GM04503 (cell line): ENCODE data around the gene FHAD1.
"Not testable (repeated sequence)": the region's sequence is repeated elsewhere in the genome, so short reads cannot be mapped to it uniquely, and the experiment has no call there.

ENCODE experiments used
- DNase-seq: peaks from one replicate; pipeline ENCODE4 v3.0.0-alpha.2; 2012; ENCODE audit warnings: low read depth

FHAD1 gene

GRCh38 chr1:15276691-15277446, 29.8 kb downstream of the FHAD1 start:
- no peak for DNase-seq

- DNase-seq: no peak
Measured at GRCh38 chr1:15277447-15277838, 30.4 kb downstream of the FHAD1 start.

DNA sequence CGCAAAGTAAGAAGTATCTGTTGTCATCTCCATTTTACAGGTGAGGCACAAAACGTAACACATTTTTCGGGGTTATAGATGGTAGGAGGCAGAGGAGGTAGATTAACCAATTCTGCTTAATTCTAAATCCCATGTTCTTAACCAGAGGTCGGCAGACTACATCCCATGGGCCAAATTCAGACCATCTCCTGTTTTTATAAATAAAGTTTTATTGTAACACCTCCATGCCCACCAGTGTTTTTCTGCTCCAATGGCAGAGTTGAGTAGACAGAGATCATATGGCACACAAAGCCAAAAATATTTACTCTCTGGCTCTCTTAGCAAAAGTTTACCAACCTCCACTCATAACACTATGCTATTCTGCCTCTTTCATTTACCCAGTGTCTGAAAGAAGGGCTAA, 30.9 kb downstream of the FHAD1 start:
- DNase-seq: no peak

DNA sequence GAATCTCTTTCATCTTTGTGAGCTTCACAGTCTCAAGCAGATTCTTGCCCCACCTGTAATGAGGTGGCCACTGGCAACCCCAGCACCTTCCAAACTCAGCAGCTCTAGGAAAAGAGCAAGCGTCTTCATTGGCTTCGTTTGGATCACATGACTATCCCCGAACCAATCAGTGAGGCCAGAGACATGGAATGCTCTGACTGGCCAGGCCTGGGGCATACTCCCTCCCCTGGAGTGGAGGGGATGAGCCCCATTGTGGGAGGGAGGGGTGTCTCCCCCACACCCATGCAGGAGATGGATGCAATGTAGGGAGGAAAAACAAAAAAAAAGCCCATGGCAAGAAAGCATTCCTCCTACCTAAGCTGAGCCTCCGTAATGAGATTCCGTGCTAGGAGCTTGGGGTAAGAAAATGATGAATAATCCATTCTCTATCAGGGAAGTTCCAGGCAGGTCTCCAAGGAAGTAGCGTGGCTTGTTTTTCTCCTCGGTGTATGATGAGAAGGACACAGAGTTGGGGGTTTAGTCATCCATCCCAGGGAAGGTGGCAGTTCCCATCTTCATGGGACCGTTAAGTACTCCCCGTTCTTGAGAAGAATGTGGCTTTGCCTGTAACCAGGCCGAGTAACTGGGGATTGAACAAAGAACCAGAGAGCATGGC, 32.7 kb downstream of the FHAD1 start:
- no peak for DNase-seq

DNA sequence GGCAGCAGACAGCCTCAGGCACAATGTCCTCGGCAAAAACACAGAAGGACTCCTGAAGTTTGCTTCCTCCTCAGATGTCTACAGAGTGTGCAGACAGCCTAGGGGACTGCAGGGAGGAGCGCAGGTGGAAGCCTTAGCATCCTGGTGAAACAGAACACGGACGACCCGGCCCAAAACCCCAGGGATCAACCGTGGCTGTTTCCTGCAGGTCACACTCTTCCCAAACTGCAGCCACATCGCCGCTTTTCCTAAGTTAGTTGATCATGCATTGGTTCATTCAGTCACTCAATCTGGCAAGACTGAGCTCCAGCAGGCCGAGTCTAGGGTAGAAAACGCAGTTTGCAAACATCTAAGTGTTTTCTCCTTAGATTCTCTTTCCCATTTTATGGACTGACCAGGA, 33.4 kb downstream of the FHAD1 start:
- DNase-seq: no peak

- no peak for DNase-seq
Measured at GRCh38 chr1:15282038-15282437, 35.0 kb downstream of the FHAD1 start.

DNA sequence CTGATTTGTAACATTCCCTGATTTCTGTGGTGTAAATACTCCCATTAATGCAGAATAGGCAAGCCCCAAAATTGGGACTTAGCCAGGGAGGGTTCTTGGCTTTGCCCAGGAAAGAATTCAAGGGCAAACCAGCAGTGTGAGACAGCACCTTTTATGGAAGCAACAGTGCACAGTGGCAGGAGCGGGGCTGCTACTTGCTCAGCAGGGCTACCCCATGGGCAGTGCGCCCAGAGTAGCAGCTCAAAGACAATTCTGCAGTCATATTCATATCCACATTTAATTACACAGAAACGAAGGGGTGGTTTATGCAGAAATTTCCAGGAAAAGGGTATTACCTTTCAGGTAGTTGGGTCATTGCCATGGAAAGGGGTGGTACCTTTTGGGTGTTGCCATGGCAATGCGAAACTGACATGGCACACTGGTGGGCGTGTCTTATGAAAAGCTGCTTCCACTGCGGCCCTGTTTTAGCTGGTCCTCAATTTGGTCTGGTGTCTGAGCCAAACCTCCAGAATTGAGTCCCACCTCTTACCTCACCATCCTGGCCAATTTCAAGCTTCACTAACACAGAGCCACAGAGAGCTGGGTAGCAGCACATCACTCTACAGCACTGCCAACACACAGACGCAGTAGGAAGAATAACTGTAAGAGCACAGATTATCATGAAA, 35.9 kb downstream of the FHAD1 start:
- no peak for DNase-seq

- no peak for DNase-seq
Measured at GRCh38 chr1:15283526-15283925, 36.5 kb downstream of the FHAD1 start.

GRCh38 chr1:15286452-15286851, 39.4 kb downstream of the FHAD1 start:
- DNase-seq: no peak

GRCh38 chr1:15287035-15287979, 40.3 kb downstream of the FHAD1 start:
- no peak for DNase-seq

- no peak for DNase-seq
Measured at GRCh38 chr1:15288173-15288926, 41.3 kb downstream of the FHAD1 start.

GRCh38 chr1:15289251-15289651, 42.2 kb downstream of the FHAD1 start:
- DNase-seq: no peak

DNA sequence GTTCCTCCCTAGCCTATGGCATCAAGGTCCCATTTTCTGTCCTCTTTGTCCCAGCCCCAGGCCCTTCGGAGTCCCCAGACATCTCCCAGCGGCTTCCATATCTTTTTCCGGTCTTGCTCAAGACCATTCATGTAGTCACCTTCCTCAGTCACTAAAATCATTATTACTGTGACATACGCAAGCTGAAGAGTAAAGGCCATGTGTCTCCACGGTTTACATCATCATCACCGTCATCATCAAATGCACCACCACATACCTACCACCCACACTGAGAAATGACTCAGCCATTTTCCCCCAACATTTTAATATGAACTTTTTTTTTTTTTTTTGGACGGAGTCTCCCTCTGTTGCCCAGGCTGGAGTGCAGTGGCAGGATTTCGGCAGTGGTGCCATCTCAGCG, 43.4 kb downstream of the FHAD1 start:
- no peak for DNase-seq

DNA sequence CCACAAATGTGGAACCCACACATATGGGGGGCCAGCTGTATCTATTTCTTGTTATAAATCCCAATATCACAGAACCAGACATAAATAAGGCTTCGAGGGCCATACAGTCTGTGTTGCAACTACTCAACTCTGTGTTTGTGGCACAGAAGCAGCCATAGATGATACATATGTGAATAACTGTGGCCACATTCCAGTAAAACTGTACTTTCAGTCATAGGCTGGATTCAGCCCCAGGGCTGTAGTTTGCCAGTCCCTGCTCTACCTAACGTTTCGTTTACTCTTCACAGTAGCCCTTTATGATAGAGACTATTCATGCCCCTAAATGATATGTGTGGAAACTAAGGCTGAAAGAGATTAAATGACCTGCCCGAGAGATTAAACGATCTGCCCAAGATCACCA, 48.7 kb downstream of the FHAD1 start:
- DNase-seq: no peak

- DNase-seq: no peak
Measured at GRCh38 chr1:15296585-15297321, 49.7 kb downstream of the FHAD1 start.

- not testable (repeated sequence) for DNase-seq
Measured at GRCh38 chr1:15297975-15298374, 51.0 kb downstream of the FHAD1 start.

- no peak for DNase-seq
Measured at GRCh38 chr1:15299179-15299578, 52.2 kb downstream of the FHAD1 start.

DNA sequence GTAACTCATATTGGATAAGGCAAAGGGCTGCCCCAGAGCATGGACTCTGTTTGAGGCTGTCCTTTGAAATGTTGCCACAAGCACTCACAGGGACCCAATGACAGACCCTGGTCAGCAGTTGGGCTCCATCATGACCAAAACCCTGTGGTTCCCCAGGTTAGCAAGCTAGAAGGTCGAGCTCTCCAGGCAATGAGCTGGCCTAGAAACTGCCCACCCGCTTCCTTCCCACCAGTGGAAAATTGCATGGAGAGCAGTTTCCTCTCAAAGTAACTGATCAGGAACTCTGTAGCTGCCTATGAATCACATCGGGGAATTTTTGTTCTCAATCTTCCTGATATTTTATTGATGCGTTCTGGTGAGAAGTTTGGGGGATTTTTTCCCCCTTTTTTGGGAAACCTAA, 52.8 kb downstream of the FHAD1 start:
- no peak for DNase-seq

DNA sequence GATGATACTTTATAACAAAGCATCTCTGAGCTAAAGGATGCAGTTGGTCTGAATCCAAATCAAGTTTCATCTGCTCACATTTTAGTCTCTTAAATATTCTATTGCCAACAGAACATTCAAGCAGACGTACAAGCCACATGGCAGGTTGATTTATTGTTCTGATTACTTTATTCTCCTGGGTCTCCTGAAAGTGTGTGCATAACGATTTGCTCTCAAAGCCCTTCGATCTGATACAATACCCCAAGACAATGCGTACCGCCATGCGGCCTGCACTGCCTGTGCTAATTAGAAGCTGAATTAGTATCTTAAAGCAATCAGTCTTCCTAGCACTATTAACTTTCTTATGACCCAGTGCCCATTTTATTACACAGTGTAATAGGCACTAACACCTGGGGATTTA, 56.9 kb downstream of the FHAD1 start:
- no peak for DNase-seq

DNA sequence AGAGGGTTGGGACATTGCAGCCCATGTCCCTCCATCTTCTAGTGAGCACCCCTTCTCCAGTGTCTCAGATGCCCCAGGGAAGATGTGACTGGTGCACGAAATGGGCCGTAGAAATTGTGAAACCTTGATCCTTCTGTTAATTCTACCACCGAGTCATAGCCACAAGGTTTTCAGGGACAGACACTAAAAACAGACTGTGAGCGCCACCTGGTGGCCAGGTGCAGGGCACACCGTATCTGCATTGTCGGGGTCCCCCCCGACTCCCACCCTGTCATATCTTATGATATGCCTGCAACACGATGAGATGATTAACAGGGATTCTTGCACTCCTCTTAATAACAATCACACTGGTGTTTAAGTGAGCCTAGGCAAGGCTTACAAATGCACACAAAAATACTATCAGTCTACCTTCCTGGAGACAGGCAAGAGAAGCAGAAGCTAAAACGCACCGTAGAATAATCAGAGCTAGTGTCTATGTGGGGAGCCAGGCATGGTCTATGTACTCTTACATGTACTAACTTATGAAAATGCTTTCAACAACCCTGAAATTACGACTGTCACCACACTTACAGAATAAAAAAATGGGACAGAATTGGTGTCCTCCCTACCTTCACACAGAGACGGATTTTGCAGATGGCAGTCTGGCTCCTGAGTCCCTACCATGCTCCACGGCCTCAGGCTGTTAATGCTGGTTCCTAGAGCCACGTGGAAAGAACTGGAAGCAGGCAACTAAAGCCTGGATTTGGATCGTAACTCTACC, 57.9 kb downstream of the FHAD1 start:
- DNase-seq: no peak
